Breast epithelium (tissue), 4 donors: ENCODE results near the gene DPY19L2. TPM values are rescaled to one million over a fixed set of nuclear protein-coding genes. Genes with fewer than 3 reads are reported as not detected.
"Not testable (repeated sequence)": the region's sequence is repeated elsewhere in the genome, so short reads cannot be mapped to it uniquely, and the experiment has no call there.

Experiments
- DNase-seq, 2 donors: peaks; one replicate each; pipeline ENCODE4 v3.0.0-alpha.2; 2019; ENCODE audit warnings: low spot score in 2 of 2
- H3K27ac ChIP-seq, 2 donors: fragments of 200-600 bp; sonication (generic) in 1 of 2; one replicate each; pipeline ENCODE4 v1.5.1; 2016 to 2019; ENCODE audit warnings: mild to moderate bottlenecking in 1 of 2
- H3K27me3 ChIP-seq, 2 donors: fragments of 200-600 bp; sonication (generic) in 1 of 2; one replicate each; pipeline versions ENCODE4 v1.5.1 to v1.6.0; 2017 to 2019; ENCODE audit warnings: control low read depth in 1 of 2, mild to moderate bottlenecking in 1 of 2
- H3K36me3 ChIP-seq: fragments of 200-600 bp; one replicate; pipeline ENCODE4 v1.5.1; 2019
- H3K4me1 ChIP-seq, 2 donors: fragments of 200-600 bp; sonication (generic); one replicate each; pipeline ENCODE4 v1.5.1; 2016 to 2019; ENCODE audit warnings: control low read depth in 1 of 2
- H3K4me3 ChIP-seq, 3 donors: fragments of 200-600 bp; sonication (generic); 1 replicate in 2 of 3; 2 replicates in 1 of 3; pipeline ENCODE4 v1.5.1; 2016 to 2019; ENCODE audit warnings: mild to moderate bottlenecking in 3 of 3, moderate library complexity in 2 of 3
- H3K9me3 ChIP-seq, 2 donors: fragments of 200-600 bp; sonication (generic) in 1 of 2; one replicate each; pipeline ENCODE4 v1.5.1; 2016 to 2019; ENCODE audit warnings: control low read depth in 1 of 2
- intact Hi-C: fragments of 100-400 bp; cut with DNase I; formaldehyde crosslinking; loops from one replicate; pipeline ENCODE4 v1.15.1; 2023; ENCODE audit warnings: low total_unique reads
- total RNA-seq, 3 donors: library from RNA; depleted of rRNA; stranded (reverse); fragments of >200 nt; gene quantifications; one replicate each; pipeline ENCODE4 v1.1.0, GENCODE V29; 2016

DPY19L2 gene
- total RNA-seq, 3 donors from 2014 or later = 8.2 to 22.4 (median 8.8) TPM

GRCh38 chr12:63615544-63615943 lies 52.7 kb downstream of the DPY19L2 start:
- H3K4me3 ChIP-seq, H3K36me3 ChIP-seq, DNase-seq, H3K27ac ChIP-seq, intact Hi-C loops, H3K4me1 ChIP-seq, H3K27me3 ChIP-seq, H3K9me3 ChIP-seq: not testable (repeated sequence)

DNA sequence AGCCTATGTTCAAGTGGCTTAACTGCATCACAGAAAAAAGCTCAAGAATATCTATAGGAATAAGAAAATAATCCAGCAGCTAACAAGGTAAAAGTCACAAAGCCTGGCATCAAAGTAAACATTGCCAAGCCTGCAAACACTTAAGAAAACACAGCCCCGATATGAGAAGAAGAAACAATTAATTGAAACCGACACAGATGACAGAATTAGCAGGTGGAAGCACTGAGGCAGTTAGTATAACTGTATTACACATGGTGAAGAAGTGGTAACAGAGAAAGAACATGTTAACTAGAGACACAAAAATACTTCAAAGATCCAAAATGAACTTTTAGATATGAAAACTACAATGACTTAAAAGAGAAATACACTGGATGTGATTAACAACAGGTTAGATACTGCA lies 57.0 kb downstream of the DPY19L2 start:
- H3K36me3 ChIP-seq, DNase-seq, intact Hi-C loops, H3K27ac ChIP-seq, H3K27me3 ChIP-seq, H3K9me3 ChIP-seq, H3K4me3 ChIP-seq, H3K4me1 ChIP-seq: not testable (repeated sequence)

- H3K4me1 ChIP-seq, DNase-seq, H3K36me3 ChIP-seq, H3K27me3 ChIP-seq, H3K4me3 ChIP-seq, intact Hi-C loops, H3K9me3 ChIP-seq, H3K27ac ChIP-seq: not testable (repeated sequence)
These were observed 59.0 kb downstream of the DPY19L2 start for GRCh38 chr12:63609281-63609680.

- H3K27ac ChIP-seq, DNase-seq, intact Hi-C loops, H3K9me3 ChIP-seq, H3K4me3 ChIP-seq, H3K36me3 ChIP-seq, H3K27me3 ChIP-seq, H3K4me1 ChIP-seq: not testable (repeated sequence)
These were observed 63.3 kb downstream of the DPY19L2 start for GRCh38 chr12:63604985-63605384.

DNA sequence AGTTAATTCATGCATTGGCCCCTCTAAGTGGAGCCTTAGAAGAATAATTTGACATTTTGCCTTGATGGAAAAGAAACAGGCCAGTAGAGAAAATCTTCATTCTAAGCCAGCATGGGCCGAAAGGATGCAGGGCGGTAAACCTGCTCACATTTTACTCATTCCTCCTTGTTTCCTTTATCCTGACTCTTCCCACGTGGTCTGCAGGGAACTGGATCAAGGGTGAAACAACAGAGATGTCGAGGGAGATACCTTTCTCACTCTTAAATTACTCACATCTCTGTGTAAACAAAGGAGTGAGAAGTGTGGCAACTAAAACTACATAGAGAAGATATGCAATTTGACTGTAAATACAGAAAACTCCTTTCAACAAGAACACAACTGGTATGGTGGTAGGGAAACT lies 73.5 kb downstream of the DPY19L2 start:
- H3K27me3 ChIP-seq, H3K4me3 ChIP-seq, intact Hi-C loops, H3K9me3 ChIP-seq, H3K27ac ChIP-seq, H3K4me1 ChIP-seq, H3K36me3 ChIP-seq, DNase-seq: not testable (repeated sequence)

DNA sequence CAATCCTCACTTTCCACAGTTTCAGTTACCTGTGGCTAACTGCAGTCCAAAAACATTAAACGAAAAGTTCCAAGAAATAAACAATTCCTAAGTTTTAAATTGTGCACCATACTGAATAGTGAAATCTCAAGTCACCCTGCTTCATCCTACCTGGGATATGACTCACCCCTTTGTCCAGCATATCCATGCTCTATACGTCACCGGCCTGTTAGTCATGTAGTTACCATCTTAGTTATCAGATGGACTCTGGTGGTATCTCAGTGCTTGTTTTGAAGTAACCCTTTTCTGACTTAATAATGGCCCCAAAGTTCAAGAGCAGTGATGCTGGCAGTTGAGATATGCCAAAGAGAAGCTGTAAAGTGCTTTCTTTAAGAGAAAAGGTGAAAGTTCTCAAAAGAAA lies 83.9 kb downstream of the DPY19L2 start:
- H3K9me3 ChIP-seq, intact Hi-C loops, H3K36me3 ChIP-seq, H3K4me1 ChIP-seq, H3K27ac ChIP-seq, H3K27me3 ChIP-seq, H3K4me3 ChIP-seq, DNase-seq: not testable (repeated sequence)

DNA sequence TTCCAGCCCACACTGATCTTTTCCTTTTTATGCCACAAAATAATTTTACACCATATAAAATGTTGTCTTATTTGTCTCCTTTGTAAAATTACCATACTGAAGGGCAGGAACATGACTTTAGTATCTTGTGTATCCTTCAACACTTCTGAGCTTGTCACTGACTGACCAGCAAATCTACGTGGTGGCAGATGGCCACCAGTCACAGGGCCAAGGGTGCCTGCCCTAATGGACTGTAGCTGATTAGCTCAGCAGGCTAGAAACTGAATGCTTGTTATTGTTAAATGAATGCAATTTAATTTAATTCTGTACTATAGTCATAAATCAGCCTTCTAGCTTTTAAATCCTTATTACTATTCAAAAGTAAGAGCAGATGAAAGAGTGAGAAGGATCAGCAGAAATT lies 85.0 kb downstream of the DPY19L2 start:
- H3K4me3 ChIP-seq, H3K4me1 ChIP-seq, H3K36me3 ChIP-seq, H3K27ac ChIP-seq, DNase-seq, intact Hi-C loops, H3K9me3 ChIP-seq, H3K27me3 ChIP-seq: not testable (repeated sequence)

DNA sequence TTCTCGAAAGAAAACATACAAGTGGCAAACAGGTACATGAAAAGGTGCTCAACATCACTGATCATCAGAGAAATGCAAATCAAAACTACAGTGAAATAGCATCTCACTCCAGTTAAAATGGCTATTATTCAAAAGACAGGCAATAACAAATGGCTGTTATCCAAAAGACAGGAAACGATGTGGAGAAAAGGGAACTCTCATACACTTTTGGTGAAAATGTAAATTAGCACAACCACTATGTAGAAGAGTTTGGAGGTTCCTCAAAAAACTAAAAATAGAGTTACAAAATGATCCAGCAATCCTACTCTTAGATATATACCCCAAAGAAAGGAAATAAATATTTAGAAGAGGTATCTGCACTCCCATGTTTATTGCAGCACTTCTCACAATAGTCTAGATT lies 90.7 kb downstream of the DPY19L2 start:
- H3K4me1 ChIP-seq, H3K9me3 ChIP-seq, intact Hi-C loops, H3K27ac ChIP-seq, DNase-seq, H3K36me3 ChIP-seq, H3K4me3 ChIP-seq, H3K27me3 ChIP-seq: not testable (repeated sequence)

DNA sequence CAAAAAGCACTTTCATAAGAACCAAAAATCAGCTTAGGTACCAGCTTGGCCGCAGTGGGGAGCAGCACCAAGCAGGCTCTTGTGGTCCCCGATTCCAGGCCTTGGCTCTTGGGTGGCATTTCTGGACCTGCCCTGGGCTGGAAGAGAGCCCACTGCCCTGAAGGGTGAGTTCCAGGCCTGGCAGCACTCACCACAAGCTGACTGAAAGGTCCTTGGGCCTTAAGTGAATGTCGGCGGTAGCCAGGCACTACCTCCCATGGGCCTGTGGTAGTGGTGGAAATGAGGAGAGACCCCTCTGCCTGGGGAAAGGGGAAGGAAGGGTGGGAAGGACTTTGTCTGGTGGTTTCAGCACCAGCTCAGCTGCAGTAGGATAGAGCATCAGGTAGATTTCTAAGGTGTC lies 96.3 kb downstream of the DPY19L2 start:
- intact Hi-C loops, H3K9me3 ChIP-seq, DNase-seq, H3K4me1 ChIP-seq, H3K27me3 ChIP-seq, H3K36me3 ChIP-seq, H3K4me3 ChIP-seq, H3K27ac ChIP-seq: not testable (repeated sequence)

GRCh38 chr12:63558445-63558844 lies 109.8 kb downstream of the DPY19L2 start:
- H3K36me3 ChIP-seq, intact Hi-C loops, H3K27me3 ChIP-seq, H3K9me3 ChIP-seq, H3K4me3 ChIP-seq, H3K27ac ChIP-seq, DNase-seq, H3K4me1 ChIP-seq: not testable (repeated sequence)

DNA sequence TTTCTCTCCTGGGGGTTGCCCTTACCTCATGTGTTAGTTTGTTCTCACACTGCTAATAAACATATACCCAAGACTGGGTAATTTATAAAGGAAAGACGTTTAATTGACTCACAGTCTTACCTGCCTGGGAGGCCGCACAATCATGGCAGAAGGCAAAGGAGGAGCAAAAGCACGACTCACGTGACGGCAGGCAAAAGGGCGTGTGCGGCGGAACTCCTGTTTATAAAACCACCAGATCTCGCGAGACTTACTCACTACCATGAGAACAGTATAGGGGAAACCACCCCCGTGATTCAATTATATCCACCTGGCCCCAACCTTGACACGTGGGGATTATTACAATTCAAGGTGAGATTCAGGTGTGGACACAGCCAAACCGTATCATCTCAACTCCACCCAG lies 116.9 kb downstream of the DPY19L2 start:
- H3K4me1 ChIP-seq, DNase-seq, H3K4me3 ChIP-seq, intact Hi-C loops, H3K27me3 ChIP-seq, H3K9me3 ChIP-seq, H3K27ac ChIP-seq, H3K36me3 ChIP-seq: not testable (repeated sequence)

DNA sequence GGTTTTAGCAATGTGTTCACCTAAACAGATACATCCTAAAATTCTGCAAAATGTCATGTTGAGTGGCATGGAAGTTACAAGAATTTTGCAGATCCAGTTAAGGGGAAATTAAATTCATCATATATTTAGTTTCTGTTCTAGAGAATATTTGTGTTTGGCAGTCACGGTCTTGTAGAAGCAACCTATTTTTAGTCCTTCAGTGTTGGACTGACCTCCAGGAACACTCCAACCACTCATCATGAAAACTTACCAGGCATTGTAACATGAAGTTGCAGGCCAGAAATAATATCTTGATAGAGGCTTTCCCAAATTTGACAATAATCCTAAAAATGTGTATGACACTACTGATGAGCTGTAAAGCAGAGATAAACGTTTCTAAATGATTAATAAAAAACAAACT lies 119.3 kb downstream of the DPY19L2 start:
- H3K27me3 ChIP-seq, H3K36me3 ChIP-seq, H3K27ac ChIP-seq, H3K4me1 ChIP-seq, intact Hi-C loops, H3K4me3 ChIP-seq, DNase-seq, H3K9me3 ChIP-seq: not testable (repeated sequence)

DNA sequence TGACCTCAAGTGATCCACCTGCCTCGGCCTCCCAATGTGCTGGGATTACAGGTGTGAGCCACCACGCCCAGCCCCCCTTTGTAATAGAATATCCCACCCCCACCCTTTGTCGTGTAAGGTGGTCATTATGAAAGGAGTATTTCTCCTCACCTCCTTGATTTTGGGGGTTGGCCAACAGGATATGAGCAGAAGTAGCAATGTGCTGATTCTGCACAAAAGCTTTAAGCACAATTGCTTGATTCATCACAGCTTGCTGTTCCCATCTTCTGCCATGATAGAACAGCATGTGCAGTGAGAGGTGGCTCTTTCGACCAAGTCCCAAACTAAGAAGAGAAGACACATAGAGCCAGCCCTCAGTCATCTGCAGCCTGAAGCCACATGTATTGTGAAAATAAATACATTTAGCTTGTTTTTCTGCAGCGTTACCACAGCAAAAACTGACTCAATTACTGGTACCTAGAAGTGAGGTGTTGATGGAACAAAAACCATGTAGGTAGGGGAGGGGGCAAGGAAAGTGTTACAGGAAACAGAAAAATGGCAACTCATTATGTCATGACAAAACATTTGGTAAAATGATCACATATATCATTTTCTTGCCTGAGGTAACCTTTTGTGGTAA lies 122.9 kb downstream of the DPY19L2 start:
- DNase-seq, H3K27me3 ChIP-seq, H3K27ac ChIP-seq, H3K4me1 ChIP-seq, H3K4me3 ChIP-seq, H3K36me3 ChIP-seq, intact Hi-C loops, H3K9me3 ChIP-seq: not testable (repeated sequence)

- H3K9me3 ChIP-seq, H3K27me3 ChIP-seq, intact Hi-C loops, H3K4me1 ChIP-seq, H3K36me3 ChIP-seq, H3K4me3 ChIP-seq, DNase-seq, H3K27ac ChIP-seq: not testable (repeated sequence)
These were observed 129.6 kb downstream of the DPY19L2 start for GRCh38 chr12:63538656-63539055.
